GM12892 (cell line): ENCODE data around the gene RPL4.

ENCODE experiments used
- POLR2A ChIP-seq: IDR thresholded peaks from 2 replicates; pipeline ENCODE4 v1.6.1; 2011; ENCODE audit warnings: low read depth, low read length, control low read depth
- POLR2AphosphoS5 ChIP-seq: IDR thresholded peaks from 2 replicates; pipeline ENCODE4 v1.6.1; 2011; ENCODE audit warnings: low read depth, low read length, control low read depth
- TAF1 ChIP-seq: IDR thresholded peaks from 2 replicates; pipeline ENCODE4 v1.6.1; 2011; ENCODE audit warnings: low read depth, mild to moderate bottlenecking, control low read depth, low read length, borderline replicate concordance

DNA sequence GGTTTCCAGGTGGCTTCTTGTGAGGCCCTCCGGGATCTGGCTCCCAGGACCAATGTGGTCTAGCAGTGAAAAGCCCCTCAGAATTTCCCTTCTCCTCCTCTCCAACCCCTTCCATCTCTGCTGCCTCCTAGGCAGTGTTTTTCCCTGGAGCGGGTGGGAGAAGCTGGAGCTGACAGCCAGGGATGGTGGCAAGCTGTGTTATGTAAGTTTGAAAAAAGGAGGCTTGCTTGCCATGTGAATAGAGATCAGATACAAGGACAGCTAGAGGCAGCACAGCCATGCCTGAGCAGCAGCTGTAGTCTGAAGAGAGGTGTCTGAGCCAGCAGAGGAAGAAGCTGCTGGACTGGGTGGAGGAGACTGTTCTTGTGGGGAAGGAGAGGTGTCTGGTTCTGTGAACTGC, 27.6 kb downstream of the RPL4 start:
- TF ChIP-seq TAF1 (no peak), POLR2A (no peak), POLR2AphosphoS5 (no peak)
